Cerebellar cortex (tissue), 1 donor: ENCODE data around the gene TOR2A.
A peak's percentile ranks its signal among the peaks of the same experiment; 100 is the strongest.

Experiments
- DNase-seq: peaks from one replicate; pipeline ENCODE4 v3.0.0-alpha.2; 2015; ENCODE audit warnings: low spot score

Gene TOR2A

GRCh38 chr9:127720031-127720864 is 14.8 kb downstream of the TOR2A start:
- no peak for DNase-seq

- DNase-seq: peak; percentile 66
Observed at GRCh38 chr9:127717766-127718165, 17.3 kb downstream of the TOR2A start.

- no peak for DNase-seq
Observed at GRCh38 chr9:127716412-127716811, 18.7 kb downstream of the TOR2A start.

- DNase-seq: peak; percentile 97
Observed at GRCh38 chr9:127715470-127716337, 19.4 kb downstream of the TOR2A start, which contains the start of the genes PTRH1 and TTC16. Gene PTRH1, minus strand, starts transcription at chr9:127715663. Its CDS starts 24 bp downstream, at chr9:127715639. Gene TTC16, plus strand, starts transcription at chr9:127716079. Its CDS starts 67 bp downstream, at chr9:127716146.

GRCh38 chr9:127714951-127715469 is 20.1 kb downstream of the TOR2A start:
- DNase-seq: no peak

- no peak for DNase-seq
Observed at GRCh38 chr9:127714020-127714750, 20.9 kb downstream of the TOR2A start.

GRCh38 chr9:127712867-127713266 is 22.2 kb downstream of the TOR2A start:
- no peak for DNase-seq

- DNase-seq: no peak
Observed at GRCh38 chr9:127712371-127712770, 22.7 kb downstream of the TOR2A start.

GRCh38 chr9:127711831-127712274 is 23.2 kb downstream of the TOR2A start:
- DNase-seq: no peak

- no peak for DNase-seq
Observed at GRCh38 chr9:127711226-127711701, 23.8 kb downstream of the TOR2A start.

- no peak for DNase-seq
Observed at GRCh38 chr9:127710204-127710783, 24.8 kb downstream of the TOR2A start.

GRCh38 chr9:127708952-127709587 is 26.0 kb downstream of the TOR2A start:
- DNase-seq: no peak

GRCh38 chr9:127707766-127708165 is 27.3 kb downstream of the TOR2A start:
- DNase-seq: no peak

- DNase-seq: no peak
Observed at GRCh38 chr9:127706836-127707241, 28.3 kb downstream of the TOR2A start, which contains the start of gene CFAP157. Gene CFAP157, plus strand, starts transcription at chr9:127706988. Its CDS starts 44 bp downstream, at chr9:127707032.

GRCh38 chr9:127705577-127706379 is 29.3 kb downstream of the TOR2A start:
- no peak for DNase-seq

- no peak for DNase-seq
Observed at GRCh38 chr9:127703289-127703946, 31.7 kb downstream of the TOR2A start.

- DNase-seq: no peak
Observed at GRCh38 chr9:127700594-127701255, 34.4 kb downstream of the TOR2A start.

- DNase-seq: no peak
Observed at GRCh38 chr9:127700140-127700539, 35.0 kb downstream of the TOR2A start.
